ENCODE data around the gene L1TD1. TPM values are rescaled to one million over a fixed set of nuclear protein-coding genes. Genes with fewer than 3 reads are reported as not detected.

The L1TD1 gene
- total and polyA plus RNA-seq, 4 donors, result 0.28 to 2.0 (median 0.61) TPM

DNA sequence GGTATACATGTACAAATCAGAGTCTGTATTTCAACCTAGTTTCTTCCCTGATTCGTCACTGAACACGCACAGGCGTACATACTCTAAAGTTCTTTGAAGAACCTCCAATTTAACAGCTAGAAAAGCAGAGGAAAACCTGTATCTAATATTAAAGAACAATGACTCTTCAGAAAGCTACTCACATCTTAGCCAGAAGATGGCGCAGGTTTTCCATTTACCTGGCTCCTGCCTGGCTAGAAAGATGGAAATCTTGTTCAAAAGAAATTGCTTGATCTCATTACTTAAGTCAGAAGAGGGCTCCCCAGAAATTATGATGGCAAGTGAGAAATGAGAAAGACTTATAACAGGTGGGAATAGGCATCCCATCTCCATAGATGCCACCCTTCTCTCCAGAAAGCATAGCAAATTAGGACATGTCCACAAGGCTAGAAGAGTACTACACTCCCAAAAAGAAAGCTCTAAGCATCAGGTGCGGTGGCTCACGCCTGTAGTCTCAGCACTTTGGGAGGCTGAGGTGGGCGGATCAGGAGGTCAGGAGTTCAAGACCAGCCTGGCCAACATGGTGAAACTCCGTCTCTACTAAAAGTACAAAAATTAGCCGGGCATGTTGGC lies 19.0 kb upstream of the L1TD1 start:
- Histone ChIP-seq H3K27ac (ENCODE audit: low read depth in 1 of 2, low read length in 1 of 2) (no peak overlapping the region), H3K36me3 (ENCODE audit: control insufficient read depth in 4 of 4, insufficient read depth in 4 of 4, low read length in 4 of 4) (no peaks in the 10 kb centered on the region), H3K9ac (ENCODE audit: insufficient read depth in 1 of 2, low read length in 2 of 2) (no peak overlapping the region), H3K27me3 (ENCODE audit: control insufficient read depth in 3 of 3, insufficient read depth in 3 of 3, low read length in 2 of 3) (no peaks in the 10 kb centered on the region), H3K4me3 (no peak overlapping the region), H3K4me1 (ENCODE audit: control insufficient read depth in 5 of 5, insufficient read depth in 5 of 5, low read length in 5 of 5) (peaks cover 0 to 5% (median 0%) of the 10 kb centered on the region in 5 donors), H3K9me3 (ENCODE audit: control insufficient read depth in 4 of 4, insufficient read depth in 3 of 4, low read length in 3 of 4) (no peaks in the 10 kb centered on the region)
- ATAC-seq (ENCODE audit: insufficient read depth, low FRiP score) (peak; percentile 53), DNase-seq (peak; percentile 60 to 79 (median 72))
- WGBS, 2 donors, result 52 to 54% methylated on average over 9 of the region's 9 CpGs
- TF ChIP-seq, protein P1, sequence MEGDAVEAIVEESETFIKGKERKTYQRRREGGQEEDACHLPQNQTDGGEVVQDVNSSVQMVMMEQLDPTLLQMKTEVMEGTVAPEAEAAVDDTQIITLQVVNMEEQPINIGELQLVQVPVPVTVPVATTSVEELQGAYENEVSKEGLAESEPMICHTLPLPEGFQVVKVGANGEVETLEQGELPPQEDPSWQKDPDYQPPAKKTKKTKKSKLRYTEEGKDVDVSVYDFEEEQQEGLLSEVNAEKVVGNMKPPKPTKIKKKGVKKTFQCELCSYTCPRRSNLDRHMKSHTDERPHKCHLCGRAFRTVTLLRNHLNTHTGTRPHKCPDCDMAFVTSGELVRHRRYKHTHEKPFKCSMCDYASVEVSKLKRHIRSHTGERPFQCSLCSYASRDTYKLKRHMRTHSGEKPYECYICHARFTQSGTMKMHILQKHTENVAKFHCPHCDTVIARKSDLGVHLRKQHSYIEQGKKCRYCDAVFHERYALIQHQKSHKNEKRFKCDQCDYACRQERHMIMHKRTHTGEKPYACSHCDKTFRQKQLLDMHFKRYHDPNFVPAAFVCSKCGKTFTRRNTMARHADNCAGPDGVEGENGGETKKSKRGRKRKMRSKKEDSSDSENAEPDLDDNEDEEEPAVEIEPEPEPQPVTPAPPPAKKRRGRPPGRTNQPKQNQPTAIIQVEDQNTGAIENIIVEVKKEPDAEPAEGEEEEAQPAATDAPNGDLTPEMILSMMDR (IDR thresholded peaks at IDR 0.05; ENCODE audit: control extremely low read depth, extremely low read depth), result peak; percentile 66

DNA sequence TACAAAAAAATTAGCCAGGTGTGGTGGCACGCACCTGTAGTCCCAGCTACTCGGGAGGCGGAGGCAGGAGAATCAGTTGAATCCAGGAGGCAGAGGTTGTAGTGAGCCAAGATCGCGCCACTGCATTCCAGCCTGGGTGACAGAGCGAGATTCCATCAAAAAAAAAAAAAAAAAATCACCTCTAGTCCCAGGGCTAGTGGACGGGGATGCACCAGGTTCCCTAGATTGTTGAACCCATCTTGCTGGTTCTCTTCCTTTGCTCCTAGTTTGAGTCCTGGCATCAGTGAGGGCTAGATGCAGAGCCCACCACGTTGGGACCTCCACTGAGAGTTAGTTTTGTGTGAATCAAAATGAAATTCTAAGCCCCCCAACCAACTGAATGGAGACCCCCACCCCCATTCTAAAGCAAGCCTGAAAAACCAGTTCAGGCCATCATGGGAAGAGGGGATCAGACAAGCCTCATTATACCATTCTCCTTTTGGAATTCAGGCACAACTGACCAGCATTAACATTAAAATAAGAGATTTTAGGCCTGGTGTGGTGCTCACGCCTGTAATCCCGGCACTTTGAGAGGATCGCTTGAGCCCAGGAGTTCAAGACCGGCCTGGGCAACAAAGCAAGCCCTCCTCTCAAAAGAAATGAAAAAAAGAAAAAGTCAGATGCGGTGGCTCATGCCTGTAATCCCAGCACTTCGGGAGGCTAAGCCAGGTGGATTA lies 17.9 kb upstream of the L1TD1 start:
- Histone ChIP-seq H3K9ac (ENCODE audit: insufficient read depth in 1 of 2, low read length in 2 of 2) (no peak overlapping the region), H3K27ac (ENCODE audit: low read depth in 1 of 2, low read length in 1 of 2) (no peak overlapping the region), H3K4me1 (ENCODE audit: control insufficient read depth in 5 of 5, insufficient read depth in 5 of 5, low read length in 5 of 5) (peaks cover 0 to 5% (median 0%) of the 10 kb centered on the region in 5 donors), H3K27me3 (ENCODE audit: control insufficient read depth in 3 of 3, insufficient read depth in 3 of 3, low read length in 2 of 3) (no peaks in the 10 kb centered on the region), H3K4me3 (no peak overlapping the region), H3K36me3 (ENCODE audit: control insufficient read depth in 4 of 4, insufficient read depth in 4 of 4, low read length in 4 of 4) (no peaks in the 10 kb centered on the region), H3K9me3 (ENCODE audit: control insufficient read depth in 4 of 4, insufficient read depth in 3 of 4, low read length in 3 of 4) (no peaks in the 10 kb centered on the region)
- DNase-seq, result no peak
- TF ChIP-seq, protein P1 (IDR thresholded peaks at IDR 0.05; ENCODE audit: control extremely low read depth, extremely low read depth), result no peak
- WGBS, 2 donors, result 91 to 92% methylated on average over 14 of the region's 14 CpGs
- ATAC-seq (ENCODE audit: insufficient read depth, low FRiP score), result no peak

DNA sequence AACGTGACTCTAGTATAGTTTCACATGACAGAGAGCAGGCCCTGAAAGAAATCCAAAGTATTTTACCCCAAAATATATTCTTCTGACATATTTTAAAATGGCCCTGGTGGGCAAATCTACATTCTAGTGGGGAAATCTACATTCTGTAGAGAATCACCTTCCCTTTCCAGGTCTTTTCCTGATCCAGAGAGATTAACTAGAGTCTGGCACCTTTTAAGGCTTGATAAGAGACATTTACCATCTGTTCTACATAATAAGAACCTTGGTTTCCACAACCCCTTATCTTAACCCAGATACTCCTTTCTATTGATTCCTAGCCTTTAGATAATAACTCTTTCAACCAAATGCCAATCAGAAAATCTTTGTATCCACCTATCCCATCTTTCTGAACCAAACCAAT lies 17.0 kb upstream of the L1TD1 start:
- Histone ChIP-seq H3K9ac (ENCODE audit: insufficient read depth in 1 of 2, low read length in 2 of 2) (no peak overlapping the region), H3K27me3 (ENCODE audit: control insufficient read depth in 3 of 3, insufficient read depth in 3 of 3, low read length in 2 of 3) (no peaks in the 10 kb centered on the region), H3K36me3 (ENCODE audit: control insufficient read depth in 4 of 4, insufficient read depth in 4 of 4, low read length in 4 of 4) (no peaks in the 10 kb centered on the region), H3K27ac (ENCODE audit: low read depth in 1 of 2, low read length in 1 of 2) (no peak overlapping the region), H3K4me1 (ENCODE audit: control insufficient read depth in 5 of 5, insufficient read depth in 5 of 5, low read length in 5 of 5) (peaks cover 0 to 10% (median 0%) of the 10 kb centered on the region in 5 donors), H3K4me3 (no peak overlapping the region), H3K9me3 (ENCODE audit: control insufficient read depth in 4 of 4, insufficient read depth in 3 of 4, low read length in 3 of 4) (no peaks in the 10 kb centered on the region)
- TF ChIP-seq, protein P1 (IDR thresholded peaks at IDR 0.05; ENCODE audit: control extremely low read depth, extremely low read depth), result no peak
- no peak for DNase-seq
- 77 to 85% methylated on average over 1 of the region's 1 CpG for WGBS, 2 donors
- ATAC-seq (ENCODE audit: insufficient read depth, low FRiP score), result no peak

Measured in lung (tissue), 12 donors.